ENCODE measurements around the gene EIF2B2.

DNA sequence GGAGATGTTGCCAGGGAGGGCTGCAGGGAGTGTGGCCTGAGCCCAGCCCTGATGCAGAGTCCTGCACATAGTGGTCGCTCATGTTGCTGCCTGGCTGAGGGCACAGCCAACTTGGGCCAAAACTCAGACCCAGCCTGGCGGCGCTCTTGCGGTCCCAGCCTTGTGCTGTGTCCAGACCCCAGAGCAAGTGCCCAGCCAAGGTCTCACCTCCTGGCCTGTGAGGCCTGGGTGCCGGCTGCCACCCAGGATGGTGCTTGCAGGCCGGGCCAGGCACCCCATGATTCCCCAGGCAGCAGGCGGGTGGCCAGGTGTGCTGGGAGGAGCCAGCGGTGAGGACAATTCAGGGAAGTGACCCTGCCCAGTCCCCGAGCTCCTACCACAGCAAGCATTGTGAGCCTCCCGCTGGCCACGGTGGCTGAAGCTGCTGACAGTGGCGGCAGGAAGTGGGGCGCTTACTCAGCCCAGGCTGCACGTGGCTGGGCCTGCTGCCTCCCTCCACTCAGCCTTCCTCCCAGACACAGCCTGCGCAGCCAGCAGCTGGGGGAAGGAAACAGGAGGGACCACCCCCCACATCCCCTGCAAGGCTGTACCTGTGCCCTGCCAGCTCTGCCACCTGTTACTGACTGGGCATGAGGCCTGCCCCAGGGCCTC, 29.6 kb upstream of the EIF2B2 start:
- TF ChIP-seq, protein P1, sequence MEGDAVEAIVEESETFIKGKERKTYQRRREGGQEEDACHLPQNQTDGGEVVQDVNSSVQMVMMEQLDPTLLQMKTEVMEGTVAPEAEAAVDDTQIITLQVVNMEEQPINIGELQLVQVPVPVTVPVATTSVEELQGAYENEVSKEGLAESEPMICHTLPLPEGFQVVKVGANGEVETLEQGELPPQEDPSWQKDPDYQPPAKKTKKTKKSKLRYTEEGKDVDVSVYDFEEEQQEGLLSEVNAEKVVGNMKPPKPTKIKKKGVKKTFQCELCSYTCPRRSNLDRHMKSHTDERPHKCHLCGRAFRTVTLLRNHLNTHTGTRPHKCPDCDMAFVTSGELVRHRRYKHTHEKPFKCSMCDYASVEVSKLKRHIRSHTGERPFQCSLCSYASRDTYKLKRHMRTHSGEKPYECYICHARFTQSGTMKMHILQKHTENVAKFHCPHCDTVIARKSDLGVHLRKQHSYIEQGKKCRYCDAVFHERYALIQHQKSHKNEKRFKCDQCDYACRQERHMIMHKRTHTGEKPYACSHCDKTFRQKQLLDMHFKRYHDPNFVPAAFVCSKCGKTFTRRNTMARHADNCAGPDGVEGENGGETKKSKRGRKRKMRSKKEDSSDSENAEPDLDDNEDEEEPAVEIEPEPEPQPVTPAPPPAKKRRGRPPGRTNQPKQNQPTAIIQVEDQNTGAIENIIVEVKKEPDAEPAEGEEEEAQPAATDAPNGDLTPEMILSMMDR (IDR thresholded peaks at IDR 0.05), result no peak
- TF ChIP-seq POLR2A (IDR thresholded peaks at IDR 0.05), result no peak

All from uterus (tissue), 2 donors.